Endothelial cell (in vitro differentiated cells): Measurements from ENCODE around the gene KSR2. TPM values are rescaled to one million over a fixed set of nuclear protein-coding genes. Genes with fewer than 3 reads are reported as not detected.
"Not testable (repeated sequence)": the region's sequence is repeated elsewhere in the genome, so short reads cannot be mapped to it uniquely, and the experiment has no call there.

Source experiments
- DNase-seq: peaks from one replicate; pipeline ENCODE4 v3.0.0; 2021; ENCODE audit warnings: low spot score
- H3K27ac Mint-ChIP-seq: one replicate; pipeline ENCODE4 v1.8.0; 2021; ENCODE audit warnings: mixed read lengths, inconsistent platforms; ENCODE audit not compliant: unreplicated experiment
- H3K27me3 Mint-ChIP-seq: one replicate; pipeline ENCODE4 v1.8.0; 2021; ENCODE audit warnings: mild to moderate bottlenecking, moderate library complexity, mixed read lengths, inconsistent platforms; ENCODE audit not compliant: unreplicated experiment
- H3K36me3 Mint-ChIP-seq: one replicate; pipeline ENCODE4 v1.8.0; 2021; ENCODE audit warnings: mild to moderate bottlenecking, low read depth, mixed read lengths, inconsistent platforms; ENCODE audit not compliant: unreplicated experiment
- H3K4me1 Mint-ChIP-seq: one replicate; pipeline ENCODE4 v1.8.0; 2021; ENCODE audit warnings: mild to moderate bottlenecking, mixed read lengths, inconsistent platforms; ENCODE audit not compliant: unreplicated experiment
- H3K4me3 Mint-ChIP-seq: one replicate; pipeline ENCODE4 v1.8.0; 2021; ENCODE audit warnings: mild to moderate bottlenecking, mixed read lengths, inconsistent platforms; ENCODE audit not compliant: unreplicated experiment
- H3K9me3 Mint-ChIP-seq: one replicate; pipeline ENCODE4 v1.8.0; 2021; ENCODE audit warnings: mixed read lengths, inconsistent platforms; ENCODE audit not compliant: unreplicated experiment
- CTCF ChIP-seq: fragments of 200-600 bp; sonication (generic); IDR thresholded peaks from one replicate; pipeline ENCODE4 v1.5.0; 2021; ENCODE audit warnings: antibody characterized with exemption; ENCODE audit not compliant: unreplicated experiment
- total RNA-seq: library from RNA; stranded (reverse); fragmentation: NEBNext Ultra II Directional; extraction: Animal tissue kit (Norgen Biotek cat#: 25700); gene quantifications from one replicate; pipeline ENCODE4 v1.2.1, GENCODE V29; 2021; ENCODE audit not compliant: unreplicated experiment

KSR2 gene
- total RNA-seq, 1 donor from 2014 or later, result 0.05 TPM

GRCh38 chr12:117875744-117876435, 92.9 kb downstream of the KSR2 start:
- DNase-seq, result peak; percentile 88
- H3K4me3 Mint-ChIP-seq, result no peak overlapping the region
- H3K9me3 Mint-ChIP-seq, result no peaks in the 10 kb centered on the region
- peaks cover 5% of the 10 kb centered on the region for H3K4me1 Mint-ChIP-seq
- TF ChIP-seq CTCF, result no peak
- H3K27ac Mint-ChIP-seq, result peak overlapping the region; percentile 65
- H3K27me3 Mint-ChIP-seq, result no peaks in the 10 kb centered on the region
- no peaks in the 10 kb centered on the region for H3K36me3 Mint-ChIP-seq

- peaks cover 3% of the 10 kb centered on the region for H3K27me3 Mint-ChIP-seq
- H3K4me3 Mint-ChIP-seq, result no peak overlapping the region
- peak; percentile 87 for DNase-seq
These were observed 93.9 kb downstream of the KSR2 start for GRCh38 chr12:117874842-117875434.

DNA sequence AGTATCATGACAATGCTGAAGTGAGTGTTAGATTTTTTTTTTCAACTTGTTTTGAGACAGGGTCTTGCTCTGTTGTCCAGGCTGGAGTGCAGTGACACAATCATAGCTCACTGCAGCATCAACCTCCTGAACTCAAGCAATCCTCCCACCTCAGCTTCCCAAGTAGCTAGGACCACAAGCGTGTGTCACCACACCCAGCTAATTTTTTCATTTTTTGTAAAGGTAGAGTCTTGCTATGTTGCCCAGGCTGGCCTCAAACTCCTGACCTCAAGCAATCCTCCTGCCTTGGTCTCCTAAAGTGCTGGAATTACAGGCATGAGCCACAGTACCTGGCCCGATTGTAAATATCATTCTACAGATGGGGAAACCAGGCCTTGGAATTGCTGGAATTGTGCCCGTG, 94.6 kb downstream of the KSR2 start:
- not testable (repeated sequence) for H3K9me3 Mint-ChIP-seq, H3K4me1 Mint-ChIP-seq, H3K4me3 Mint-ChIP-seq, H3K27ac Mint-ChIP-seq, H3K27me3 Mint-ChIP-seq, H3K36me3 Mint-ChIP-seq, DNase-seq

More at GRCh38 chr12:117874842-117875434, 93.9 kb downstream of the KSR2 start:
- Mint-ChIP-seq H3K36me3 (no peaks in the 10 kb centered on the region), H3K4me1 (peaks cover 5% of the 10 kb centered on the region), H3K9me3 (no peaks in the 10 kb centered on the region), H3K27ac (peak overlapping the region; percentile 70)
- peak; percentile 99 for TF ChIP-seq CTCF

DNA sequence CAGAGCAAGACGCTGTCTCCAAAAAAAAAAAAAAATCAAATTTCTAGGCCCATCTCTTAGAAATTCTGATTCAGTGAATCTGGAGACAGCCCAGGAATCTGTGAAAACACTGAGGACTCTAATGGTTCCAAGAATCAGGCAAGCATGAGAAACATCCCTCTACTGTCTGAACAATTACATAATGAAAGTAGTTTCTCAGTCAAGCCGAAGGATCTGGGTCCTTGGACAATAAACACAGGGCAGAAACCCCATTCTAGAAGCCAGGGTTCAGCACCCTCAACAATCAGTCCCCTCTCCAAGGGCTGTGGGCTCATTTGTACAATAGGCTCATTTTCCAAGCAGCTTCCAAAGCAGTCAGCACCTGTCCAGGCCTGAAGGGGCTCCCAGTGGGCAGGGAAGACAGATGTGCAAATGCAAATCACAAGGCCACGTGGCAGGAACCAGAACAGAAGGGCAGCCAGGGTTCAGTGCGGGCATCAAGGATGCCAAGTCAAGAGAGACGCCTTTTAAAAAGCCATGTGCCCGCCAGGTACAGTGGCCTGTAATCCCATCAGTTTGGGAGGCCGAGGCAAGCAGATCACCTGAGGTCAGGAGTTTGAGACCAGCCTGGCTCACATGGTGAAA, 96.1 kb downstream of the KSR2 start:
- Mint-ChIP-seq H3K9me3 (no peaks in the 10 kb centered on the region), H3K36me3 (no peaks in the 10 kb centered on the region), H3K4me3 (no peak overlapping the region), H3K27ac (no peak overlapping the region), H3K4me1 (peaks cover 5% of the 10 kb centered on the region), H3K27me3 (peaks cover 3% of the 10 kb centered on the region)
- TF ChIP-seq CTCF, result no peak
- DNase-seq, result no peak

DNA sequence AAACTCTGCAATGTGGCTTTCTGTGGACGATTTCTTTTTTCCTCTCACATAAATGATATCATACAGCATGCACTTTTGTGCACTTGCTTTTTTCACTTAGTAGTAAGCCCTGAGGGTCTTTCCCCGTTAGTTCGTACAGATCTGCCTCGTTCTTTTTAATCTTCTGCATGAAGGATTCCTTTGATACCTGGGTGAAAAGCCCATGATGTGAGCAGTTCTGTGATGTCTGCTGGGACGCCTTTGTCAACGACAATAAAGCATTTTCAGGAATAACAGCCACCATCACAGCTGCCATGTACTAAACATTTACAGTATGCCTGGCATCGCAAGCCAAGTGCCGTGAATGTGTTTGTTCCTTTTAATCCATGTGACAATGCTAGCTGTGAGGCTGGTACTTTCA, 99.2 kb downstream of the KSR2 start:
- H3K27me3 Mint-ChIP-seq, result peaks cover 3% of the 10 kb centered on the region
- H3K27ac Mint-ChIP-seq, result no peak overlapping the region
- H3K36me3 Mint-ChIP-seq, result no peaks in the 10 kb centered on the region
- H3K4me1 Mint-ChIP-seq, result no peaks in the 10 kb centered on the region
- no peak for TF ChIP-seq CTCF
- H3K4me3 Mint-ChIP-seq, result no peak overlapping the region
- H3K9me3 Mint-ChIP-seq, result no peaks in the 10 kb centered on the region
- DNase-seq, result no peak
